ENCODE measurements around the gene C16orf78.

The C16orf78 gene

DNA sequence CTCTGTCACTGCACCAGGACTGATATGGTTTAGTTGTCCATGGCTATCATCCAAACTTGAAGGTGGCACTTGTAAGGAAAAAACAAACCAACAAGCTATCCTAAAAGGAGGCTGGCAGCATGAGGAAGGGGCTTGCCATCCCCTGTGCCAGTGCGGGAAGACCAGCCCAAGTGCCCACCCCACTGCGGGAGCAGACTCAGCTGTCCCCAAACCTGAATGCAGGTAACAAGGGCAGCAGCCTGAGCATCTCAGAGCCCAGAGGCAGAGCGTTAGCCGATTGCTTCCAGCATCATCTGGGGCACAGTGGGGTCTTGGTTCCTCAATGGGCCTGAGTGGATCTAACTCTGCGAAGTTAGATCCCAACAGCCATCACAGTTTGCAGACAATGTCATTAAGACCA lies 29.2 kb upstream of the C16orf78 start:
- H3K4me1 ChIP-seq (ENCODE audit: control insufficient read depth in 1 of 2, insufficient read depth in 1 of 2, low read depth in 1 of 2, low read length in 1 of 2), result no peaks in the 10 kb centered on the region
- TF ChIP-seq CTCF (IDR thresholded peaks at IDR 0.05), result no peak

DNA sequence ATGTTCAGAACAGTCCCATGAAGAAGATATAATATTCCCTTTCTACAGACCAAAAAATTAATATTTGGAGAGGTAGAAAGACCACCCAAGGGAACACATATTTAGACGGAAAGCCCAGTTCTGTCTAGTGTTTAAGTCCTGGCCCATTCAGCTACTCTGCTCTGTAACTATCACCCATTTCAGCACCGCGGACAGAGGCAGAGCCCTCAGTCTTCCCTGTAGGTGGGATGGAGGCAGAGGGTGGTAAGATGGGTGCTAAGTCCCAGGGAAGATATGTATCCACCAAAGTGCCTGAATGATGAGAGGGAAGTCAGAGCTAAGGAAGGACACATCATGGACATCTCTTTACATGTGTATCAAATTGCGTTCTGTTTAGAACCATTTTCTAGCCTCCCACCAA lies 27.8 kb upstream of the C16orf78 start:
- no peak overlapping the region for H3K27ac ChIP-seq
- TF ChIP-seq CTCF (IDR thresholded peaks at IDR 0.05), result no peak
- H3K4me3 ChIP-seq (ENCODE audit: low read depth in 1 of 2, low read length in 1 of 2), result no peak overlapping the region
- peaks cover 10% of the 10 kb centered on the region for H3K27me3 ChIP-seq
- no peaks in the 10 kb centered on the region for H3K4me1 ChIP-seq (ENCODE audit: control insufficient read depth in 1 of 2, insufficient read depth in 1 of 2, low read depth in 1 of 2, low read length in 1 of 2)
- H3K36me3 ChIP-seq, result no peaks in the 10 kb centered on the region
- no peaks in the 10 kb centered on the region for H3K9me3 ChIP-seq

More for the DNA sequence above, 29.2 kb upstream of the C16orf78 start:
- no peaks in the 10 kb centered on the region for H3K9me3 ChIP-seq
- H3K36me3 ChIP-seq, result no peaks in the 10 kb centered on the region
- H3K27ac ChIP-seq, result no peak overlapping the region
- peaks cover 2% of the 10 kb centered on the region for H3K27me3 ChIP-seq
- no peak overlapping the region for H3K4me3 ChIP-seq (ENCODE audit: low read depth in 1 of 2, low read length in 1 of 2)

GRCh38 chr16:49346459-49346858 lies 27.1 kb upstream of the C16orf78 start:
- H3K4me3 ChIP-seq (ENCODE audit: low read depth in 1 of 2, low read length in 1 of 2), result no peak overlapping the region
- H3K4me1 ChIP-seq (ENCODE audit: control insufficient read depth in 1 of 2, insufficient read depth in 1 of 2, low read depth in 1 of 2, low read length in 1 of 2), result no peaks in the 10 kb centered on the region
- no peak for TF ChIP-seq CTCF (IDR thresholded peaks at IDR 0.05)
- H3K27ac ChIP-seq, result no peak overlapping the region
- H3K36me3 ChIP-seq, result no peaks in the 10 kb centered on the region
- peaks cover 16% of the 10 kb centered on the region for H3K27me3 ChIP-seq
- H3K9me3 ChIP-seq, result no peaks in the 10 kb centered on the region

GRCh38 chr16:49347476-49347875 lies 26.1 kb upstream of the C16orf78 start:
- H3K27me3 ChIP-seq, result peaks cover 16% of the 10 kb centered on the region
- H3K27ac ChIP-seq, result no peak overlapping the region
- H3K4me1 ChIP-seq (ENCODE audit: control insufficient read depth in 1 of 2, insufficient read depth in 1 of 2, low read depth in 1 of 2, low read length in 1 of 2), result no peaks in the 10 kb centered on the region
- no peaks in the 10 kb centered on the region for H3K9me3 ChIP-seq
- no peak overlapping the region for H3K4me3 ChIP-seq (ENCODE audit: low read depth in 1 of 2, low read length in 1 of 2)
- H3K36me3 ChIP-seq, result no peaks in the 10 kb centered on the region
- no peak for TF ChIP-seq CTCF (IDR thresholded peaks at IDR 0.05)

- Histone ChIP-seq H3K36me3 (no peaks in the 10 kb centered on the region), H3K4me3 (ENCODE audit: low read depth in 1 of 2, low read length in 1 of 2) (no peak overlapping the region), H3K4me1 (ENCODE audit: control insufficient read depth in 1 of 2, insufficient read depth in 1 of 2, low read depth in 1 of 2, low read length in 1 of 2) (no peaks in the 10 kb centered on the region), H3K9me3 (no peaks in the 10 kb centered on the region), H3K27me3 (peaks cover 16% of the 10 kb centered on the region), H3K27ac (no peak overlapping the region)
- no peak for TF ChIP-seq CTCF (IDR thresholded peaks at IDR 0.05)
Measured at GRCh38 chr16:49348408-49349176, 25.0 kb upstream of the C16orf78 start.

Data from neutrophil (primary cell).